CD4-positive, alpha-beta T cell treated with Interleukin-6 at 100 ng/mL for 8 hours (primary cell): ENCODE data around the gene MCM10.

Experiments used
- DNase-seq: peaks from one replicate; pipeline ENCODE4 v3.0.0-alpha.2; 2020; ENCODE audit warnings: mixed read lengths, low spot score

MCM10 gene

GRCh38 chr10:13165177-13165576 is 3.8 kb downstream of the MCM10 start:
- DNase-seq, result no peak

DNA sequence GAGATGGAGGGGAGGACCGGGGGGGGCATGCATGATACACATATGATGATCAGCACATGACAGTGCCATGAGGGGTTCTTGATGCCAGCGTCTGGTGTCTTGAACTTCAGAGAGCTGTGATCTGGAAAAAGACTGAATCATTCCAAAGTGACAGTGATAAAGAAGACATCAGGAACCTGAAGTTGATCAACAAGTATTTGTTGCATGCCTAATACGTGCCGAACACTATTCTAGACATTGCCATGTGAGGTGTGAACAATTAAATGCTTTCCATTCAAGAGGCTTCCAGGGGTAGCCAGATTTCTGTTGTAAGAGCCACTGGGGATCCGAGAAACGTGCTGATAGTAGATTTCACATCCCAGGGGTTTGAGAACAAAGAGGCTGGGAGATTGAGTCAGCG is 6.2 kb downstream of the MCM10 start:
- no peak for DNase-seq

GRCh38 chr10:13168781-13169180 is 7.4 kb downstream of the MCM10 start:
- DNase-seq, result no peak

DNA sequence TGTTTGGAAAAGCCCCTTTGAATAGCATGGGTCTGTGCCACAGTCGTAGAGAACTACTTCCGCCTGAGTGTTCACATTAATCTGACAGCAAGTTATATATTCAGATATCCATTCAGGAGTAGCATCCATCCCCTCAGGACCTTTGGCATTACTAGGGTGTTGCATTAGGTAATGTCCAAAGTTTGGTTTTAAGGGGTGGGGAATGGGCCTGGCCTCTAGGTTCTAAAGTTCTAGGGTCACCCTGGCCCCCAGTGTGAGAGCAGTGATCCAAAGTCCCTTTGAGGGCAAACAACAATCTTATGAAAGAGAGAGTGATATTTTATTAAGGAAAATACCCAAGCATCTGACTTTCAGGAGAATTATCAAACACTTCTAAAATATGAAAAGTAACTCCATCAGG is 12.3 kb downstream of the MCM10 start:
- DNase-seq, result no peak

DNA sequence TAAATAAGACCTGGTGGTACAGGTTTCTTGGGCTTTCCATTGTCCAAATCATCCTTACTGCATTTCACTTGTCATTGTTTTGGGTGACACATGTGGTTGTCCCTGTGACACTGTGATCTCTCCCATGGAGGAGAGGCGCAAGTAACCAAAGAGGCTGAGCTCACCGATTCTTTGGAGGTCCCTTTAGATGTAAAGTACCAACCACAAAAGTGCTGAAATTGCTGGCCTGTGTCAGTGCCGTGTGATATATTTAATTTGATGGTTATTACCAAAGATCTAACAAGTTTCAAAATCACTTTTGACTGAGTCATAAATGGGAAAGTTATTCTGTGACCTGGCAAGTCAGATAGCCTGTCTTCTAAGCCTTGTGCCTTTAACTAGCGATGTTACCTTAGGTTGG is 19.4 kb downstream of the MCM10 start:
- DNase-seq, result no peak

DNA sequence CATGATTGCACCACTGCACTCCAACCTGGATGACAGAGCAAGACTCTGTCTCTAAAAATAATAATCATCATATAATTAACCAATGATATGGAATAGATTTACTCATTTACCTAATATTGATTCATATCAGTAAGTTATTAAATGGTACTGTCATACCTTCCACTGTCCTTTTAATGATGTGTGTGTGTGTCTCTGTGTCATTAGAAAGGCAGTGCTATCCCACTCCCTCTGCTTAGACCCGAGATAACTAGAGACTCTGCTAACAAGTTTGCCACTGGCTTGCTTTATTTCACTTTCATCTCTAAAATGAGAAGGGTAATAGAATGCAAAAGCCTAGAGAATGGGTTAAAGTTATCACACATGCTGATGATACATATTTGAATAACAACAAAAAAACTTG is 21.1 kb downstream of the MCM10 start:
- DNase-seq, result no peak

- no peak for DNase-seq
Observed at GRCh38 chr10:13183625-13184024, 22.3 kb downstream of the MCM10 start.

- DNase-seq, result no peak
Observed at GRCh38 chr10:13184276-13184675, 22.9 kb downstream of the MCM10 start.

- DNase-seq, result no peak
Observed at GRCh38 chr10:13184730-13185514, 23.6 kb downstream of the MCM10 start.

- DNase-seq, result no peak
Observed at GRCh38 chr10:13187135-13187534, 25.8 kb downstream of the MCM10 start.

GRCh38 chr10:13188593-13188992 is 27.2 kb downstream of the MCM10 start:
- no peak for DNase-seq

DNA sequence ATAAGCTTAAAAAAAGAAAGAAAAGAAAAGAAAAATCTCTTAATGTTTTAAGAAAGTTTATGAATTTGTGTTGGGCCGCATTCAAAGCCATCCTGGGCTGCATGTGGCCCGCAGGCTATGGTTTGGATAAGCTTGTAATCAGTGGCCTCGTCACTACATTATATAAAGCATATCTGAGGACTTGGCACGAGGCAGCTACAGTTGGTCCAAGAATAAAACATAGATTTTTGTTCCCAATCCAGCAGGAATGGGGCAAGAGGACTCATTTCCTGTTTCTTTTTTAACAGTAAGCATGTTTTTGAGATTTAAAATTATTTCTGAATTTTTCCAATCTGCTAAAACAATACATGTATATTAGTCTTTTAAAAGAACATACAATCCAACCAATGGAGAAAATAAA is 28.6 kb downstream of the MCM10 start:
- DNase-seq, result no peak

GRCh38 chr10:13190816-13191215 is 29.5 kb downstream of the MCM10 start:
- no peak for DNase-seq

DNA sequence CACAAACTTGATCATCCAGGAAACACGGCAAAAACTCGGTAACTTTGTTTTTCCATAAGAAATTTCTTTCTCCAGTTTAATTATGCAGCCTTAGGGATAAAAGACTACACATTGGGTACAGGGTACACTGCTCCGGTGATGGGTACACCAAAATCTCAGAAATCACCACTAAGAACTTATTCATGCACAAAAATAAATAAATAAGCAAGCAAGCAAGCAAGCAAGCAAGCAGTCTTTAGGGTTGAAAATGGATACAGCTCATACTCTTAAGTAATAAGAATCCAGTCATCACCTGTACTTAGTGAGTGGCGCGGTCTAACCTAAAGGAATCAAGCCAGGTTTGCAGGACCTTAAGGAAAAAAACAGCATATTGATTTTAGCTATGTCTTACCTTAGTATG is 30.0 kb downstream of the MCM10 start:
- DNase-seq, result no peak

GRCh38 chr10:13193637-13194036 is 32.3 kb downstream of the MCM10 start:
- no peak for DNase-seq

DNA sequence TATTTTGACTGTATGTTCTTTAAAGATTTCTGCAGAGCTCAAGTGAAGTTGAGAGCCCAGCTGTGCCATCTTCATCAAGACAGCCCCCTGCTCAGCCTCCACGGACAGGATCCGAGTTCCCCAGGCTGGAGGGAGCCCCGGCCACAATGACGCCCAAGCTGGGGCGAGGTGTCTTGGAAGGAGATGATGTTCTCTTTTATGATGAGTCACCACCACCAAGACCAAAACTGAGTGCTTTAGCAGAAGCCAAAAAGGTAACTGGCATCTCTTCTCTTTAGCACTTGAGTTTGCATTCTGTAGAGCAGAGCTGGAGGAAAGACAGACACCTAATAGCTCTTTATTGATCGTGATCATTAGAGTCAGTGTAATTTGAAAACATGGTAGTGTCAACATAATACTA is 33.7 kb downstream of the MCM10 start:
- DNase-seq, result no peak

DNA sequence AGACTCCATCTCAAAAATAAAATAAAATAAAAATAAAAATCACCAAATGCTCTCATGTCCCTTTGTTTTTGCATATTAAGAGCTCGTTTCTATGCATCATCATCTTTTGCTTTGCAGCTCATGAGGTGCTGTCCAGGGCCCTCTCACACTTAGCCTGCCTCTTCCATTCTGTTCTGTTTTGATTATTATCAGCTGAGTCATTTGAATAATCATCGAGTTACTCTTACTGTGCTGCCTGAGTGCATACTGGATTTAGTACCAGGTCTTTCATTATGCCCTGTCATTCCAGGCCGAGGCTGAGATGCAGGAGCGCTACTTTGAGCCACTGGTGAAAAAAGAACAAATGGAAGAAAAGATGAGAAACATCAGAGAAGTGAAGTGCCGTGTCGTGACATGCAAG is 39.8 kb downstream of the MCM10 start:
- DNase-seq, result no peak

- no peak for DNase-seq
Observed at GRCh38 chr10:13206091-13206490, 44.7 kb downstream of the MCM10 start.

- DNase-seq, result no peak
Observed at GRCh38 chr10:13206546-13207443, 45.4 kb downstream of the MCM10 start.

- no peak for DNase-seq
Observed at GRCh38 chr10:13213163-13213562, 51.8 kb downstream of the MCM10 start.

GRCh38 chr10:13218878-13219277 is 57.5 kb downstream of the MCM10 start:
- no peak for DNase-seq

DNA sequence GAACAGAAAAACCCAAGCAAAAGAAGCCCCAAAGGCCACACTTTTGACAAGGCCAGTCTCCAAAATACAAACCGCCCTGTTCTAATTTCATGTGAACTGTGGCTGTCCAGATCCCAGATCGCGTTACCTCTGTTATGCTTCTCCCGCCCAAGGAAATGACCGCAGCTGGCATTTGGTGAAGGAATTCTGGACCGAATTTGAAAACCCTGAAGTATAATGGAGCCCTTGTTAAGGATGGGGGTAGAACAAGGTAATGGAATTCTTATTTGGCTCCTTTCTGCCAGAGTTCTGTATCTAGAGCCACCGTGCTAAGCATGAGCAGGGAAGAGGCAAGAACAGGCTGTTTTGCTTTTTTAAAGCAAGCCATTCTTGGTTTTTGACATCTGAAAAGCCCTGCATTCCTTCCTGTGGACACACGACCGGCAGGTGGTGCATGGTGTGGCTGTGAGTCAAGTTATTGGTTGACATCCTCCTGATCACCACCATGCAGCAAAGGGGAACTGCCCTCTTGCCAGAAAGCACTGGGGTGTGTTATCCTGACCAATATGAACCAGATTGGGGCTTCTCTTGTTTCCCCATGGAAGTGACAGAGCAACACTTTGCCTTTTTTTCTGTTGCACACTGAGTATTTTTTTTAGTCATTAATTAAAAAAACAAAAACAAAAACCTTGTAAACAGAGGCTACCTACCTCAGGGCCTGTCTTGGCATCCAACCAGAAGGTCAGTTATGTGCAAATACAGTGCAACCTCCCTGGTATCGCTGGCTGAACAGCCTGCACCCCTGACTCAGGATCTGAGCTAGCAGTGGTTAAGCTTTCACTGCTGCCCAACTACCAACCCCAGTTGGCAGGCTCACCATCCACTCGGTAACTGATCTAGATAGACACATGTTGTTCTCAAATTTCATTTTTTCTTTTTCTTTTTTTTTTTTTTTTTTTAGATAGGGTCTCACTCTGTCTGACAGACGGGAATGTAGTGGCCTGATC is 58.6 kb downstream of the MCM10 start:
- no peak for DNase-seq
